GM21515 (cell line): ENCODE measurements around the gene APOBEC3C.
A peak's percentile ranks its signal among the peaks of the same experiment; 100 is the strongest.
"Not testable (repeated sequence)": the region's sequence is repeated elsewhere in the genome, so short reads cannot be mapped to it uniquely, and the experiment has no call there.

Experiments
- ATAC-seq: cut with Tn5 transposase; IDR thresholded peaks from one replicate; pipeline ENCODE4 v1.9.1; 2021; ENCODE audit not compliant: unreplicated experiment

Gene APOBEC3C

DNA sequence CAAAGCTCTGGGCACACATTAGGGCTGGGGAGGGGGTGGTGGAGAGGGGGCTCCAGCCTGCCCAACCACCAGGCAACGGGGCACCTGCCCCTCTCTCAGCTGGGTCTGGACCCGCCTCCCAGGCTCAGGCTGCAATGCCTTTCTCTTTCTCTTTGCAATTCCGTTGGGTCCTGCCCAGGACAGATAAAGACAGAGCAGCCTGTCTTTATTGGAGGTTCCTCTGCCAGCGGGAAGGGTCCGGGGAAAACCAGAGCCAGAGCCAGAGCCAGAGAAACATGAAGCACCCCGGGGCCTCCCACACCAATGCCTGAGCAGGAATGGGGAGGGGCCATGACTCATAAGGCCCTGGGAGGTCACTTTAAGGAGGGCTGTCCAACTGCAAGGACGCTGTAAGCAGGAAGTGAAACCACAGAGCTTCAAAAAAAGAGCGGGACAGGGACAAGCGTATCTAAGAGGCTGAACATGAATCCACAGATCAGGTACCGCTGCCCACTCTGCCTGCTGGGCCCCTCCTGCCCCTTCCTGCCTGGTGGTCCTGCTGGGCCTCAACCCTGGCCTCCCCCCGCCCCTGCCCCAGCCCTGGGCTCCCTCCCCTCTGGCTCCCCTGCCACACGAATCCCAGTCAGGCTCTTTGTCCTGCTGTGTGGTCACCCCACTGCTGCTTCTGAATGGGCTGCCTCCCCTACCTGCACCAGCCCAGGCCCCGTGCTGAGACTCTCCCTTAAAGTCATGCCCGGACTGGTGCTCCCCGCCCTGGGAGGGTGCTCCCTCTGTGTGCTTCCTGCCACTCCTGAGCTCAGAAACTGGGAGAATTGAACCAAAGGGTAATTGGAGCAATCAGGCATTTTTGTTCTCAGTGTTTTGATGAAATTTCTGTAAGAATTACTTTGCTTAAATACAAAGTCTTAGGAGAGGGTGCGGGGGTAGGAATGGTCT, 31.8 kb upstream of the APOBEC3C start, which contains the start of gene APOBEC3B:
TSS of gene APOBEC3B (plus strand) at position 356 of the 936 bp plus-strand sequence. CDS start at position 463, 107 bp downstream.
- ATAC-seq: peak; percentile 46

DNA sequence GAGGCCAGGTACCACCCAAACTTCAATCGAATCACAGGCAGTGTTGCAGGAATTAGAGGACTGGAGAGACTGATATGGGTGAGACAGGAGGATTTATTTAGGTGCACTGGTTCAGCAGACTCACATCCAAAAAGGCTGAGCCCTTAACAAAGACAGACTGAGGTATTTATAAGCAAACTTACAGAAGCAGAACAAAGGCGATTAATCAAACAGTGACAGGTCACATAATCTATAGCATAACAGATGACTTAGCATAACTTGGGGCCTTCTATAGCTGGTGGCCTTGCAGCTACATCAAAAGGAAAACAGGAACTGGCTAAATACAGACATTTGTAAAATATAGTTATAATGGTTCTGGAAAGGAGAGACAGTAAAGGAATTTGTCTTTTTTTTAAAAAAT, 29.8 kb upstream of the APOBEC3C start:
- ATAC-seq: no peak

GRCh38 chr22:38984784-38985757, 29.0 kb upstream of the APOBEC3C start:
- ATAC-seq: peak; percentile 55

DNA sequence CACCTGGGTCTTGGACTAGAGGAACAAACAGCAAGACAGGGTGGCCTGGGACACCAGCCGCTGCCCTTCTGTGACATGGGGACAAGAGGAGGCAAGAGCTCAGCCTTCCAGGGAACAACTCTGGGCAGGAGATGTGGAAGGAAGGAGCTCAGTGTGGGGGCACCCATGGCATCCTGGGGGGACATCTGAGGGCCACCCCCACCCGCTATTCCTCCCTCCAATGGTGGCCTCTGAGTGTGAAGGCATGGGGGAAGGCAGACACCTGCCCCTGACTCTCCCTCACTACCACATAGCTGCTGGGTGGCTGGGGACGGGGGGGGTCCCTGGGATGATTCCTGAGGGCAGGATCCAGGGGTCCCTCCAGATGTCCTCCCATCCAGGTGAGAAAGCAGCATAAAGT, 27.4 kb upstream of the APOBEC3C start:
- ATAC-seq: no peak

DNA sequence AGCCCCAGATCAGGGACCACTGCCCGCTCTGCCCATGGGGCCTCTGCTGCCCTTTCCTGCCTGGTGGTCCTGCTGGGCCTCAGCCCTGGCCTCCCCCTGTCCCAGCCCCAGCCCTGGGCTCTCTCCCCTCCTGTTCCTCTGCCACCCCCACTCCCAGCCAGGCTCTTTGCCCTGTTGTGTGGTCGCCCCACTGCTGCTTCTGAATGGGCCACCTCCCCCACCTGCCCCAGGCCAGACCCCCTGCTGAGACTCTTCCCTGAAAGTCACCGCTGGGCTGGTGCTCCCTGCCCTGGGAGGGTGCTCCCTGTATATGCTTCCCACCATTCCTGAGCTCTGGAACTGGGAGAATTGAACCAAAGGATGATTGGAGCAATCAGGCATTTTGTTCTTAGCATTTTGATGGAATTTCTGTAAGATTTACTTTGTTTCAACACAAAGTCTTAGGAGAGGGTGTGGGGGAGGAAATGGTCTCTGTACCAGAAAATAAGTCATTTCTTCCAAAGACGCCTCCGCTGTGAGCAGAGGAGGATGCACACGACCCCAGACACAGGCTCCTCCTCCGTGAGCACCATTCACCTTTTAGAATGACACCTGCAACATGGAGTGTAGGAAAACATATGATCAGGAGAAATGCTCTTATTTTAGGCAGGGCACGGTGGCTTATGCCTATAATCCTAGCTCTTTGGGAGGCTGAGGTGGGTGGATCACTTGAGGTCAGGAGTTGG, 26.7 kb upstream of the APOBEC3C start:
- no peak for ATAC-seq

- ATAC-seq: no peak
Measured at GRCh38 chr22:38989466-38989865, 24.6 kb upstream of the APOBEC3C start.

- ATAC-seq: not testable (repeated sequence)
Measured at GRCh38 chr22:38992871-38993371, 21.1 kb upstream of the APOBEC3C start.

DNA sequence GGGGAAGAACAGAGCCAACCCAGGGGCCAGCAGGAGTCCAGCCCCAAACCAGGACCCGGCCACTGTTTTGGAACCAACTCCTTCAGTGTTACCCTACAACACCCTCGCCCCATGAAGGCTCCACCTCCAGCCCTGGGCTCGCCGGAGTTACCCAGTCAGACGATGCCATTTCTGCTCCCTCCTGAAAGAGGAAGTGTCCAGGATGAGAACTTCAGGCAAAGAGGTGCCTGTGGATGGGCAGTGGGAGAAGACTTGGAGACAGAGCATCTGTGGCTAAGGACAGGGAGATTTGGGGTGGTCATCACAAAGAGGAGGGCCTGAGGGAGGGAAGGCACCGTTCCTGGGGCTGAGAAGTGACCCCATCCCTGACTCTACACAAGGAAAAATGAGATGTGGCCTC, 18.0 kb upstream of the APOBEC3C start:
- ATAC-seq: no peak

GRCh38 chr22:38997518-38997917, 16.5 kb upstream of the APOBEC3C start:
- ATAC-seq: no peak

DNA sequence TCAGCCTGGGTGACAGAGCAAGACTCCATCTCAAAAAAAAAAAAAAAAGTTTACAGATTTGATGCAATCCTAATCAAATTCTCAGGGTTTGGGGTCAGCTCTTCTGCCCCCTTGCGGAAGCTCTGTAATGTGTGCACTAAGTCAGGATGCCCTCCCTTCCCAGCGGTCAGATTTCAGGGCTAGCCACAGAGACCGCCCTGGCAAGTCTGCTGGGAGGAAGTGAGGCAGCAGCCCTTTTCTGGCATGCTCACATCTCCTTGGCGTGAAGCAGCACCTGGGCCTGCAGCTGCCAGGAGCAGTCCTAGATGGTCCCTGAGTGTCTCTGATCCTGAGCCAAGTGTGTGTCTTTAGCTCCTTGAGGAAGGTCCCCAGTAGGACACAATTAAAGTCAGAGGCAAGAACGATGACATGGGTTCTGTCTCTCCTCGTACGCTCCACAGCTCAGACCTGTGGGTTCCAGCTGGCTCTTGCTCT, 10.9 kb upstream of the APOBEC3C start:
- peak; percentile 63 for ATAC-seq

- ATAC-seq: no peak
Measured at GRCh38 chr22:39007177-39007576, 6.9 kb upstream of the APOBEC3C start.

GRCh38 chr22:39008271-39008850, 5.7 kb upstream of the APOBEC3C start:
- not testable (repeated sequence) for ATAC-seq

DNA sequence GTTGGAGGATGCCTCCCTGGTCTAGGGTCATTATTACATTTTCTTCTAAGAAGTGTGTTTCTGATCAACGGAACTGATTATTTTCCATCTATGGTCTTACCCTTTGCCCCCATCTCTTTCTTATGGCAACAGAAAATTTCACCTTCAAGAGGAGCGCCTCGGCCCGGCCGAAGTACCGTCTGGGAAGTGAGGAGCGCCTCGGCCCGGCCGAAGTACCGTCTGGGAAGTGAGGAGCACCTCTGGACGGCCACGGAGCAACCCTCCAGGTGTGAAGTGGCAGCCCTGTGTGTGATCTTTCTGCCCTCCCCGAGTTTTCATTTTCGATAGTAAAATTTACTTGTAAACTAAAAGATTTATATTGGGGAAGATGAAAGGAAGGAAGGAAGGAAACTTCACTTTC, 3.1 kb upstream of the APOBEC3C start:
- no peak for ATAC-seq

DNA sequence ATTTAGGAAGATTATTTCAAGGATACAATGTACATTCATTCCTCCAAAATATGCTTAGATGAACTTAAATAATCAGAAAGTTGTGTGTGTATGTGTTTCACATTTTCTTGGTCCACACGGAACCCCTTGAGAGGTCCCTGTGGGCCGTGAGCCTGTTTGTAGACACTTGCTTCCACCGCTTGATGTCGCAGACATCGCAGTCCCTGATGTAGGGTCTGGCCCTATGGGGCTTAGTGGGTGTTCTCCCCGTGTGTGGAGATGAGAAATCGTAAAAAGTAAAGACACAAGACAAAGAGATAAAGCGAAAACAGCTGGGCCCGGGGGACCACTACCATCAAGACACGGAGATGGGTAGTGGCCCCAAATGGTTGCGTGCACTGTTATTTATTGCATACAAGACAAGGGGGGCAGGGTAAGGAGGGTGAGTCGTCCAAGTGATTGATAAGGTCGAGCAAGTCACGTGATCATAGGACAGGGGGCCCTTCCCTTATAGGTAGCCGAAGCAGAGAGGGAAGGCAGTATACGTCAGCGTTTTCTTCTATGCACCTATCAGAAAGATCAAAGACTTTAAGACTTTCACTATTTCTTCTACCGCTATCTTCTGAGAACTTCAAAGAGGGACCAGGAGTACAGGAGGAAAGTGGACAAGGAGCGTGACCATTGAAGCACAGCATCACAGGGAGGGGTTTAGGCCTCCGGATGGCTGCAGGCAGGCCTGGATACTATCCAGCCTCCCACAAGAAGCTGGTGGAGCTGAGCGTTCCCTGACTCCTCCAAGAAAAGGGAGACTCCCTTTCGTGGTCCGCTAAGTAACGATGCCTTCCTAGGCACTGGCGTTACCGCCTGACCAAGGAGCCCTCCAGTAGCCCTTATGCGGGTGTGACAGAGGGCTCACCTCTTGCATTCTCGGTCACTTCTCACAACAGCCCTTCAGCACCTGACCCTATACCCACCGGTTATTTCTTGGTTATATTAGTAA, 1.2 kb upstream of the APOBEC3C start:
- ATAC-seq: no peak

- not testable (repeated sequence) for ATAC-seq
Measured at GRCh38 chr22:39013561-39013941, 506 bp upstream of the APOBEC3C start.

DNA sequence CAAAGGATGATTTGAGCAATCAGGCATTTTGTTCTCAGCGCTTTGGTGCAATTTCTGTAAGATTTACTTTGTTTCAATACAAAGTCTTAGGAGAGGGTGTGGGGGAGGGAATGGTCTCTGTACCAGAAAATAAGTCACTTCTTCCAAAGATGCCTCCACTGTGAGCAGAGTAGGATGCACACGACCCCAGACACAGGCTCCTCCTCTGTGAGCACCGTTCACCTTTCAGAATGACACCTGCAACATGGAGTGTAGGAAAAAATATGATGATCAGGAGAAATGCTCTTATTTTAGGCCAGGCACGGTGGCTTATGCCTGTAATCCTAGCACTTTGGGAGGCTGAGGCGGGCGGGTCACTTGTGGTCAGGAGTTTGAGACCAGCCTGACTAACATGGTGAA, 665 bp downstream of the APOBEC3C start:
- not testable (repeated sequence) for ATAC-seq

GRCh38 chr22:39016592-39016991, 2.5 kb downstream of the APOBEC3C start:
- ATAC-seq: no peak

GRCh38 chr22:39017596-39018365, 3.7 kb downstream of the APOBEC3C start:
- ATAC-seq: no peak
